Cerebellar cortex (tissue), 1 donor: Measurements from ENCODE around the gene DSCAML1.
"Not testable (repeated sequence)": the region's sequence is repeated elsewhere in the genome, so short reads cannot be mapped to it uniquely, and the experiment has no call there.

ENCODE experiments used
- DNase-seq: peaks from one replicate; pipeline ENCODE4 v3.0.0-alpha.2; 2015; ENCODE audit warnings: low spot score

The DSCAML1 gene

GRCh38 chr11:117409511-117409910 is 387.5 kb downstream of the DSCAML1 start:
- no peak for DNase-seq

- no peak for DNase-seq
Observed at GRCh38 chr11:117408356-117408755, 388.7 kb downstream of the DSCAML1 start.

- DNase-seq: no peak
Observed at GRCh38 chr11:117407016-117407415, 390.0 kb downstream of the DSCAML1 start.

GRCh38 chr11:117405898-117406297 is 391.1 kb downstream of the DSCAML1 start:
- DNase-seq: not testable (repeated sequence)

GRCh38 chr11:117399100-117399840 is 397.7 kb downstream of the DSCAML1 start:
- not testable (repeated sequence) for DNase-seq

GRCh38 chr11:117398618-117399017 is 398.4 kb downstream of the DSCAML1 start:
- DNase-seq: not testable (repeated sequence)

GRCh38 chr11:117396970-117397369 is 400.0 kb downstream of the DSCAML1 start:
- no peak for DNase-seq

GRCh38 chr11:117395476-117395875 is 401.5 kb downstream of the DSCAML1 start:
- DNase-seq: no peak

- DNase-seq: no peak
Observed at GRCh38 chr11:117394221-117394925, 402.6 kb downstream of the DSCAML1 start.

GRCh38 chr11:117392979-117393378 is 404.0 kb downstream of the DSCAML1 start:
- no peak for DNase-seq

GRCh38 chr11:117392001-117392690 is 404.9 kb downstream of the DSCAML1 start:
- DNase-seq: no peak

GRCh38 chr11:117391181-117391580 is 405.8 kb downstream of the DSCAML1 start:
- DNase-seq: no peak

GRCh38 chr11:117390743-117391142 is 406.3 kb downstream of the DSCAML1 start:
- DNase-seq: no peak

GRCh38 chr11:117387992-117388755 is 408.8 kb downstream of the DSCAML1 start:
- DNase-seq: no peak

- DNase-seq: peak; percentile 55
Observed at GRCh38 chr11:117385906-117386305, 411.1 kb downstream of the DSCAML1 start.

GRCh38 chr11:117385471-117385870 is 411.5 kb downstream of the DSCAML1 start:
- no peak for DNase-seq

- DNase-seq: no peak
Observed at GRCh38 chr11:117384045-117384444, 413.0 kb downstream of the DSCAML1 start.

- DNase-seq: no peak
Observed at GRCh38 chr11:117382746-117383145, 414.3 kb downstream of the DSCAML1 start.

GRCh38 chr11:117381481-117382387 is 415.3 kb downstream of the DSCAML1 start:
- no peak for DNase-seq

- no peak for DNase-seq
Observed at GRCh38 chr11:117380676-117381075, 416.3 kb downstream of the DSCAML1 start.
